K562 (cell line): ENCODE data around the gene COL28A1. TPM values are rescaled to one million over a fixed set of nuclear protein-coding genes. Genes with fewer than 3 reads are reported as not detected.

Experiments used
- ATF1 ChIP-seq, 2 experiments: fragments of 450-650 bp in 1 of 2; IDR thresholded peaks; 2 replicates each; pipeline ENCODE4 v1.6.1; 2016; ENCODE audit warnings: missing compliant biosample characterization in 1 of 2, missing genetic modification characterization in 1 of 2
- BRD4 ChIP-seq: fragments of 200-600 bp; sonication (generic); IDR thresholded peaks from 2 replicates; pipeline ENCODE4 v1.6.1; 2017; ENCODE audit warnings: inconsistent platforms
- CHCHD3 ChIP-seq: fragments of 250-450 bp; sonication (Bioruptor Pico); IDR thresholded peaks from 2 replicates; pipeline ENCODE4 v2.1.2; 2022; ENCODE audit warnings: mild to moderate bottlenecking
- CREB3 ChIP-seq: fragments of 450-650 bp; conservative IDR thresholded peaks from 2 replicates; pipeline ENCODE4 v1.6.1; 2016; ENCODE audit warnings: missing genetic modification characterization, low read depth, mild to moderate bottlenecking, missing compliant biosample characterization, moderate library complexity
- ERF ChIP-seq: fragments of 450-650 bp; formaldehyde crosslinking; IDR thresholded peaks from 2 replicates; pipeline ENCODE4 v1.4.0; 2020; ENCODE audit warnings: mild to moderate bottlenecking, mixed read lengths
- GATA2 ChIP-seq: sonication (generic); formaldehyde crosslinking; IDR thresholded peaks from 2 replicates; pipeline ENCODE4 v1.4.0; 2020; ENCODE audit warnings: mild to moderate bottlenecking, missing genetic modification reagents
- ILK ChIP-seq: fragments of 450-650 bp; IDR thresholded peaks from 2 replicates; pipeline ENCODE4 v1.6.1; 2016; ENCODE audit warnings: missing genetic modification characterization, low read depth, mild to moderate bottlenecking, missing compliant biosample characterization, moderate library complexity, borderline replicate concordance
- IRF1 ChIP-seq: sonication (generic); formaldehyde crosslinking; IDR thresholded peaks from 2 replicates; pipeline ENCODE4 v1.8.0; 2022; ENCODE audit warnings: missing genetic modification reagents, mild to moderate bottlenecking, borderline replicate concordance
- MAFG ChIP-seq: fragments of 450-650 bp; conservative IDR thresholded peaks from 2 replicates; pipeline ENCODE4 v1.6.1; 2016; ENCODE audit warnings: missing genetic modification characterization, missing compliant biosample characterization
- MECOM ChIP-seq: fragments of 250-450 bp; sonication (Bioruptor Pico); IDR thresholded peaks from 2 replicates; pipeline ENCODE4 v1.8.0; 2022; ENCODE audit warnings: inconsistent platforms
- MYC ChIP-seq, 2 experiments: fragments of 250-450 bp in 1 of 2; sonication (Bioruptor Pico) in 1 of 2; IDR thresholded peaks; 2 replicates each; pipeline versions ENCODE4 v1.5.1 to v1.6.1; 2012 to 2021; ENCODE audit warnings: low read depth in 2 of 2, borderline replicate concordance in 1 of 2, improper control_type of control experiment in 1 of 2, low read length in 1 of 2, mild to moderate bottlenecking in 1 of 2, moderate library complexity in 1 of 2
- NCOR1 ChIP-seq: fragments of 450-650 bp; IDR thresholded peaks from 2 replicates; pipeline ENCODE4 v1.6.1; 2016; ENCODE audit warnings: mild to moderate bottlenecking, moderate library complexity
- PHF8 ChIP-seq: fragments of 200-600 bp; sonication (generic); IDR thresholded peaks from 2 replicates; pipeline ENCODE4 v1.6.1; 2012; ENCODE audit warnings: mixed run types, mild to moderate bottlenecking, inconsistent platforms, low read length, moderate library complexity, borderline replicate concordance
- PPARD ChIP-seq: fragments of 250-450 bp; sonication (Bioruptor Pico); IDR thresholded peaks from 2 replicates; pipeline ENCODE4 v1.8.0; 2022; ENCODE audit warnings: inconsistent platforms, mild to moderate bottlenecking, moderate library complexity
- RBM34 ChIP-seq: fragments of 200-400 bp; formaldehyde crosslinking; IDR thresholded peaks from 2 replicates; pipeline ENCODE4 v1.6.1; 2018; ENCODE audit warnings: low read length, borderline replicate concordance; ENCODE audit not compliant: insufficient read depth
- ZBTB1 ChIP-seq: sonication (generic); formaldehyde crosslinking; IDR thresholded peaks from 2 replicates; pipeline ENCODE4 v1.8.1; 2023; ENCODE audit warnings: missing genetic modification reagents, low read depth, mild to moderate bottlenecking, borderline replicate concordance
- ZHX1 ChIP-seq: fragments of 150-350 bp; conservative IDR thresholded peaks from 2 replicates; pipeline ENCODE4 v1.6.1; 2014; ENCODE audit warnings: low read length
- ZNF12 ChIP-seq: sonication (generic); formaldehyde crosslinking; IDR thresholded peaks from 2 replicates; pipeline ENCODE4 v1.4.0; 2020; ENCODE audit warnings: mild to moderate bottlenecking, missing genetic modification reagents
- ZNF212 ChIP-seq: fragments of 450-650 bp; formaldehyde crosslinking; IDR thresholded peaks from 2 replicates; pipeline ENCODE4 v1.4.0; 2020; ENCODE audit warnings: mild to moderate bottlenecking
- polyA plus RNA-seq, 8 experiments: library from polyadenylated mRNA; depleted of rRNA in 4 of 8; stranded (reverse) in 5 of 8; unstranded in 3 of 8; fragments of >200 nt; fragmentation: Nextera tagmentation in 2 of 8; fragmentation: Illumina TruSeq in 1 of 8; extraction: Ambion mirVana in 2 of 8; extraction: Trizol in 1 of 8; gene quantifications; 2 replicates each; pipeline versions ENCODE4 v1.2.1 to v1.2.3, GENCODE V29; 2011 to 2014; ENCODE audit warnings: inconsistent platforms in 1 of 8, missing spikeins in 1 of 8
- total RNA-seq, 7 experiments: library from RNA; depleted of rRNA in 6 of 7; stranded (reverse); fragments of >200 nt in 6 of 7; fragmentation: Illumina TruSeq in 2 of 7; extraction: Trizol in 2 of 7; gene quantifications; 2 replicates each; pipeline versions ENCODE4 v1.2.1 to v1.2.3, GENCODE V29; 2011 to 2021; ENCODE audit warnings: low replicate concordance in 1 of 7

The COL28A1 gene
- total and polyA plus RNA-seq, 9 of the 15 experiments (the other 6 are each of a cell fraction or from before 2014, with no cell fraction given) = 0.03 to 0.13 (median 0.05) TPM; not detected in 3

GRCh38 chr7:7566651-7567611 is 31.3 kb upstream of the COL28A1 start, which contains the start of gene MIOS (continued):
- TF ChIP-seq IRF1 (CRISPR knock-in tag) (no peak), MYC (IDR thresholded peaks at IDR 0.05; ENCODE audit: low read depth, low read length) (peak; percentile 69), MYC (CRISPR knock-in tag; IDR thresholded peaks at IDR 0.05; ENCODE audit: borderline replicate concordance, low read depth) (no peak), GATA2 (no peak), MECOM (CRISPR knock-in tag) (no peak), PHF8 (peak; percentile 96; the same call in 1 of the 2 replicates), ILK (tag) (no peak), ZHX1 (no peak), MAFG (tag) (no peak), RBM34 (no peak), ZBTB1 (CRISPR knock-in tag) (peak; percentile 99), CHCHD3 (CRISPR knock-in tag) (no peak), ZNF12 (CRISPR knock-in tag) (no peak), CREB3 (tag) (no peak), PPARD (CRISPR knock-in tag) (no peak), ERF (CRISPR knock-in tag) (peak; percentile 51; the same call in 1 of the 2 replicates), BRD4 (no peak), ATF1 (CRISPR knock-in tag; IDR thresholded peaks at IDR 0.05) (no peak), ATF1 (tag; IDR thresholded peaks at IDR 0.05) (peak; percentile 47), NCOR1 (no peak), ZNF212 (no peak)
